Measurements from ENCODE around the gene GPRC5A. TPM values are rescaled to one million over a fixed set of nuclear protein-coding genes. Genes with fewer than 3 reads are reported as not detected.

Gene GPRC5A
- total RNA-seq, 3 donors from 2014 or later (not counting 1 experiment from before 2014, with no cell fraction given) = 0.09 to 0.28 TPM; not detected in 1

DNA sequence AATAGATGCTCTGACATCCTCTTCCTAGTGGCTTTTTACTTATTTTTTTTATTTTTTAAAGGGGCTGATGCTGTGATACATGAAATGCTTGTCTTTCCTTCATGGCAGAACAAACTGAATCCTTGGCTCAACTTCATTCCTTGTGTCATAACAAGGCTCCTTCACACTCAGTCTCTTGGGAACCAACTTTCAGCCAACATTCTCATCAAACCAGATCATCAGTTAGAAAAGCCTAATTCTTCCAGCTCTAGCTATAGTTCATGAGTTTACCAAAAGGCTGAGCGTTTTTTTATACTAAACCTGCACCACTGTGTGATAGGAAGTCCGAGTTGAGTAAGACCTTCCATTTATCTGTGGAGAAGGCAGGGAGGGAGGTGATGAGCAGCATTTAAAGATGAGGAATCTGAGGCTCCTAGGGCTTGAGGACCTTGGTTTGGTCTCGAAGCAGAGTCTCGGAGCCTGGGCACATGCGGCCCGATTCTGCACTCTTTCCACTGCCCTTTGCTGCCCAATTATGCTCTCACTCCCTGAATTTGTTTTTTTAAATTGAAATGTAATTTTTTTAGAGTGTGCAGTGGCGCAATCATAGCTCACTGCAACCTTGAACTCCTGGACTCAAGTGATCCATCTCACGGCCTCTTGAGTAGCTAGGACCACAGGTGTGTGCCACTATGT, 52.4 kb downstream of the GPRC5A start:
- Histone ChIP-seq H3K4me3 (ENCODE audit: low read length) (no peak overlapping the region), H3K27me3 (ENCODE audit: control insufficient read depth, insufficient read depth, low read length) (no peaks in the 10 kb centered on the region), H3K27ac (ENCODE audit: low read length) (no peak overlapping the region), H3K4me1 (ENCODE audit: control insufficient read depth, insufficient read depth, low read length) (no peaks in the 10 kb centered on the region), H3K9me3 (ENCODE audit: control insufficient read depth, insufficient read depth, low read length) (no peaks in the 10 kb centered on the region), H3K36me3 (ENCODE audit: control insufficient read depth, insufficient read depth, low read length) (no peaks in the 10 kb centered on the region)
- intact Hi-C loops (cut with micrococcal nuclease) = no loop called here
- H3K4me1 Mint-ChIP-seq = no peaks in the 10 kb centered on the region
- no peaks in the 10 kb centered on the region for H3K36me3 Mint-ChIP-seq
- TF ChIP-seq, protein P1, sequence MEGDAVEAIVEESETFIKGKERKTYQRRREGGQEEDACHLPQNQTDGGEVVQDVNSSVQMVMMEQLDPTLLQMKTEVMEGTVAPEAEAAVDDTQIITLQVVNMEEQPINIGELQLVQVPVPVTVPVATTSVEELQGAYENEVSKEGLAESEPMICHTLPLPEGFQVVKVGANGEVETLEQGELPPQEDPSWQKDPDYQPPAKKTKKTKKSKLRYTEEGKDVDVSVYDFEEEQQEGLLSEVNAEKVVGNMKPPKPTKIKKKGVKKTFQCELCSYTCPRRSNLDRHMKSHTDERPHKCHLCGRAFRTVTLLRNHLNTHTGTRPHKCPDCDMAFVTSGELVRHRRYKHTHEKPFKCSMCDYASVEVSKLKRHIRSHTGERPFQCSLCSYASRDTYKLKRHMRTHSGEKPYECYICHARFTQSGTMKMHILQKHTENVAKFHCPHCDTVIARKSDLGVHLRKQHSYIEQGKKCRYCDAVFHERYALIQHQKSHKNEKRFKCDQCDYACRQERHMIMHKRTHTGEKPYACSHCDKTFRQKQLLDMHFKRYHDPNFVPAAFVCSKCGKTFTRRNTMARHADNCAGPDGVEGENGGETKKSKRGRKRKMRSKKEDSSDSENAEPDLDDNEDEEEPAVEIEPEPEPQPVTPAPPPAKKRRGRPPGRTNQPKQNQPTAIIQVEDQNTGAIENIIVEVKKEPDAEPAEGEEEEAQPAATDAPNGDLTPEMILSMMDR (IDR thresholded peaks at IDR 0.05) = no peak
- 92% methylated on average over 8 of the region's 8 CpGs for WGBS (ENCODE audit: insufficient coverage)
- H3K27me3 Mint-ChIP-seq (ENCODE audit: low read depth in 2 of 2) = peaks cover 7 to 12% of the 10 kb centered on the region in 2 donors
- no peak for DNase-seq
- H3K9me3 Mint-ChIP-seq = no peaks in the 10 kb centered on the region
- no peak for ATAC-seq
- no peak overlapping the region for H3K4me3 Mint-ChIP-seq
- H3K27ac Mint-ChIP-seq = no peak overlapping the region

DNA sequence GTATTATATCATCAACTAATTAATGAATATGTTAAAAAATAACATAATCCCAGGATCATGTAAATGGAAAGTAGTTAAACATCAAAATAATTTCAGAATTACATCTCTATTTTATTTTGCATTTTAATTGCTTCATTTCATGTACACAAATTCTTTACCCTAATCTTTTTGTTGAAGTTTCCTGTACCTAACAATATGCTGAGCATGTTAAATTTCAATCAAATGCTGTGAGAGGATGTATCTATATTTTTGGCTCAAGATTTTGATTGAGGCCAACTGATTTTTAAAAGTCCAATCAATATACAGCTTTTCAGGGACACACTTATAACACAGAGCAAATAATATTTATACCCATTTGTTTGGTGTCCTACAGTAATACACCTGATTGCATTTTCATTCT, 54.2 kb downstream of the GPRC5A start:
- no peaks in the 10 kb centered on the region for H3K9me3 Mint-ChIP-seq
- TF ChIP-seq, protein P1 (IDR thresholded peaks at IDR 0.05) = no peak
- no peak overlapping the region for H3K27ac Mint-ChIP-seq
- intact Hi-C loops (cut with micrococcal nuclease) = no loop called here
- no peaks in the 10 kb centered on the region for H3K4me1 ChIP-seq (ENCODE audit: control insufficient read depth, insufficient read depth, low read length)
- H3K27me3 Mint-ChIP-seq (ENCODE audit: low read depth in 2 of 2) = peaks cover 10 to 12% of the 10 kb centered on the region in 2 donors
- no peaks in the 10 kb centered on the region for H3K36me3 ChIP-seq (ENCODE audit: control insufficient read depth, insufficient read depth, low read length)
- H3K4me3 Mint-ChIP-seq = no peak overlapping the region
- H3K27me3 ChIP-seq (ENCODE audit: control insufficient read depth, insufficient read depth, low read length) = no peaks in the 10 kb centered on the region
- ATAC-seq (no peak), DNase-seq (no peak)
- no peaks in the 10 kb centered on the region for H3K9me3 ChIP-seq (ENCODE audit: control insufficient read depth, insufficient read depth, low read length)
- H3K4me1 Mint-ChIP-seq = no peaks in the 10 kb centered on the region
- H3K27ac ChIP-seq (ENCODE audit: low read length) = no peak overlapping the region
- H3K4me3 ChIP-seq (ENCODE audit: low read length) = no peak overlapping the region
- no peaks in the 10 kb centered on the region for H3K36me3 Mint-ChIP-seq

DNA sequence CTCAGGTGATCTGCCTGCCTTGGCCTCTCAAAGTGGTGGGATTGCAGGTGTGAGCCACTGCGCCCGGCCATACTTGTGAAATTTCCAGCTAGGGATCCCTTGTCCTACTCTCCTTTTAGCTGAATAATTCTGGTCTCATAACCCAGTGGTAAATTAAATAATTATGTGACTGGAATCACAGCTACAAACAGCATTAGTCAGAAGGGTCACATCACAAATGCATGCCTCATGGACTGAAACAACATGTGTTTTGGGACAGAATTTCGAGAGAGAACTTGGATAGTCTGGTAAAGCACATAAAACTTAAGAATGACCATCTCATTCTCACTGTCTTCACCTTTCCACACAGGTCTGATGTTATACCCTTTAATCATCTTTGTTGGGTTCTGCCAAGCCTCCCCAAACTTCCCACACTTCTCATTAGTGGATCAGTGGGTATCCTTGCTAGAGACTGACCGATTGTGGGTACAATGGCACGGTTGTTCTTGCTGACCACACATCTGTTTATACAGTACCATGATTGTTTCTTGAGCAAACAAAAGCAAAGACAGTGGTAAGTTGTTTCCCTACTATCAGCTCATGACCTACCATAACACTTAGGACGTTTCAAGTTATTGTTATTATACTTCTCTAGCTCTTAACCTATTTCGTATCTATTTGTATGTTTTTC, 55.5 kb downstream of the GPRC5A start:
- Histone ChIP-seq H3K27me3 (ENCODE audit: control insufficient read depth, insufficient read depth, low read length) (no peaks in the 10 kb centered on the region), H3K36me3 (ENCODE audit: control insufficient read depth, insufficient read depth, low read length) (no peaks in the 10 kb centered on the region), H3K27ac (ENCODE audit: low read length) (no peak overlapping the region), H3K4me3 (ENCODE audit: low read length) (no peak overlapping the region), H3K4me1 (ENCODE audit: control insufficient read depth, insufficient read depth, low read length) (no peaks in the 10 kb centered on the region), H3K9me3 (ENCODE audit: control insufficient read depth, insufficient read depth, low read length) (no peaks in the 10 kb centered on the region)
- H3K27me3 Mint-ChIP-seq (ENCODE audit: low read depth in 2 of 2) = peaks cover 10 to 12% of the 10 kb centered on the region in 2 donors
- ATAC-seq (no peak), DNase-seq (no peak)
- no peaks in the 10 kb centered on the region for H3K4me1 Mint-ChIP-seq
- no peaks in the 10 kb centered on the region for H3K36me3 Mint-ChIP-seq
- TF ChIP-seq, protein P1 (IDR thresholded peaks at IDR 0.05) = no peak
- no peak overlapping the region for H3K4me3 Mint-ChIP-seq
- no peak overlapping the region for H3K27ac Mint-ChIP-seq
- 80% methylated on average over 5 of the region's 7 CpGs for WGBS (ENCODE audit: insufficient coverage)
- intact Hi-C loops (cut with micrococcal nuclease) = no loop called here
- no peaks in the 10 kb centered on the region for H3K9me3 Mint-ChIP-seq
